ENCODE results near the gene LRMDA.

GRCh38 chr10:76192151-76192550 is 760.7 kb downstream of the LRMDA start:
- TF ChIP-seq RAD21 (IDR thresholded peaks at IDR 0.05; ENCODE audit: insufficient read depth, low read depth, low read length) (no peak), EZH2 (IDR thresholded peaks at IDR 0.05; ENCODE audit: borderline replicate concordance, control insufficient read depth, low read depth, low read length) (no peak), SUPT20H (IDR thresholded peaks at IDR 0.05; ENCODE audit: borderline replicate concordance, control insufficient read depth, low read depth, low read length) (no peak), FOS (IDR thresholded peaks at IDR 0.05; ENCODE audit: borderline replicate concordance, extremely low read depth, insufficient read length) (no peak), CHD2 (IDR thresholded peaks at IDR 0.05; ENCODE audit: borderline replicate concordance, low read depth, low read length) (no peak), EED (IDR thresholded peaks at IDR 0.05; ENCODE audit: low read depth) (no peak)

Measured in GM12878 (cell line).